HAP-1 (cell line): ENCODE data around the gene GNB1L.
"Not testable (repeated sequence)": the region's sequence is repeated elsewhere in the genome, so short reads cannot be mapped to it uniquely, and the experiment has no call there.

ENCODE experiments used
- DNase-seq, 2 experiments: peaks; one replicate each; pipeline ENCODE4 v3.0.0-alpha.2; 2016 to 2020; ENCODE audit warnings: low spot score in 2 of 2
- H3K27me3 ChIP-seq: fragments of 250-450 bp; sonication (Bioruptor Pico); 2 replicates; pipeline ENCODE4 v1.5.1; 2020; ENCODE audit warnings: low read depth, mild to moderate bottlenecking, moderate library complexity
- H3K36me3 ChIP-seq: fragments of 250-450 bp; sonication (Bioruptor Pico); replicated peaks from 2 replicates; pipeline ENCODE4 v1.5.1; 2020; ENCODE audit warnings: mild to moderate bottlenecking
- H3K4me1 ChIP-seq: fragments of 250-450 bp; sonication (Bioruptor Pico); 2 replicates; pipeline ENCODE4 v1.5.1; 2020; ENCODE audit warnings: mild to moderate bottlenecking
- H3K4me3 ChIP-seq: fragments of 250-450 bp; sonication (Bioruptor Pico); 2 replicates; pipeline ENCODE4 v1.5.1; 2020; ENCODE audit warnings: mild to moderate bottlenecking, moderate library complexity
- H3K9me3 ChIP-seq: fragments of 250-450 bp; sonication (Bioruptor Pico); 2 replicates; pipeline ENCODE4 v1.5.1; 2020; ENCODE audit warnings: mild to moderate bottlenecking, moderate library complexity
- in situ Hi-C: fragments of 300-500 bp; cut with MboI; formaldehyde crosslinking; loops from 3 replicates; pipeline ENCODE4 v1.14.3; 2020; ENCODE audit warnings: low sequenced_read_pairs, inconsistent platforms, mixed read lengths

Gene GNB1L

DNA sequence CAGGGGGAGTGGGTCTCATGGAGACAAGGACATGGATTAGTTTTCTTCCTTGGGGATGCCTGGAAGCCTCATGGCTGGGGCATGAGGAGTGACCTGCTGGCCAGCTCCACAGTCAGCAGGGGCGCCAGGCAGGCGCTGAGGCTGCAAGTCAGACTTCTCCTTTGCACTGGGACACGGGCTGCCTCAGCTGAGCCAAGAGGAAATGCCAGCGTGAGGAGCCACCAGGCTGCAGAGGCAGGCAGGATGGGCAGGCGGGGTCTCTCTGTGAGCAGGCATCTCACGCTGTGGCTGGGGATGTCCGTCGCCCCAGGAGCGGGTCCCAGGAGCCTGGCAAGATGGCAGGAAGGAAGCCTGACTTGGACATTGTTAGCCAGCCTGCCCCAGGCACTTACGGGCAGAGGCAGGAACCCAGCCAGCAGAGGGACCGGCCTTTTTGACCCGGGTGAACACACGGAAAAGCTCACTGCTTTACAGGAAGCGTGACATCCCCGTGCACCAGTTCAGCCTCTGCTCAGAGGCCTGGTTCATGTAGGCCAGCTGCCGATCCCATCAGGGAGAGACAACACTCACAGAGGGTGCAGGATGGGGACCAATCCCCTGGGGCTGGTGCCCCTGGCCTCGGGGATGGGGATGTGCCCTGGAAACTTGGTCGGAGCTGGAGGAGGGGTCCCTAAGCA lies 10.2 kb downstream of the GNB1L start:
- Histone ChIP-seq H3K27me3 (no peaks in the 10 kb centered on the region), H3K4me1 (peaks cover 3% of the 10 kb centered on the region; the same call in 1 of the 2 replicates), H3K9me3 (no peaks in the 10 kb centered on the region), H3K4me3 (no peak overlapping the region), H3K36me3 (peaks cover 3% of the 10 kb centered on the region)
- no peak for DNase-seq
- in situ Hi-C loops, result no loop called here

- Histone ChIP-seq H3K36me3 (no peaks in the 10 kb centered on the region; the same call in none of the 2 replicates), H3K27me3 (no peaks in the 10 kb centered on the region), H3K9me3 (no peaks in the 10 kb centered on the region), H3K4me1 (peaks cover 3% of the 10 kb centered on the region; the same call in 1 of the 2 replicates), H3K4me3 (no peak overlapping the region)
- DNase-seq, result no peak
- in situ Hi-C loops, result no loop called here
Observed at GRCh38 chr22:19843857-19844376, 10.8 kb downstream of the GNB1L start.

DNA sequence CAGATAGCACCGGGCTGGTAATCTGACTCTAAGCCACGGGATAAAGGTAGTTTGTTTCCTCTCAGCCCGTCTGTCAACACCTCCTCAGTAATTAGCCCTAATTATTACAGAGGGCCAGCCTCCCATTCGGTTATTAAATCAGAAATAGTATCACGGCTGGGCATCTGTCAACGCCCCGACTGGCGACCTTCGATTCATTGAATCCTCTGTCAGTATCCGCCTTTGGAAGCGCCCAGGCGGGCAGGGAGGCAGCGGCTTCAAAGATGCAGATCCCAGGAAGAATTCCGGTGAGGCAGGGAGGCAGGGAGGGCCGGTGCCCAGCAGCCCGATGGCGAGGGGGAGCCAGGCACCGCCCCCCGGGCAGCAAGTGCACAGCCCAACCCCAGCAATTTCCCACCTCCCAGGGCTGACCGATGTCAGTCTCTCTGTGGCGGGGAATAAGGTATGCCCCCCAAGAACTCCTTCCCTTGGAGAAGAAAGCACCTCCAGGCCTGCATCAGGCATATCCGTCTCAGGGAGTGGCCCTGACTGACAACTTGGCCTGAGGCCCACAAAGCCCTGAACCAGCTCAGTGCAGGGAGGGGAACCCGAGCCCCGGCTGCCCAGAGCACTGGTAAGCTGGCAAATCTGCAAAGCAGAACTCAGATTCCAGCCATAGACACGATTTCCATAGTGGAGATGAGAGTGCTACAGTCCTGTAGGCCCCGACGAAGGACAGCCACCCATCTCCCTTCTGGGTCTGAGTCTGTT lies 11.4 kb downstream of the GNB1L start:
- in situ Hi-C loops, result no loop called here
- Histone ChIP-seq H3K4me1 (peaks cover 3% of the 10 kb centered on the region; the same call in 1 of the 2 replicates), H3K27me3 (no peaks in the 10 kb centered on the region), H3K36me3 (no peaks in the 10 kb centered on the region; the same call in none of the 2 replicates), H3K4me3 (no peak overlapping the region), H3K9me3 (no peaks in the 10 kb centered on the region)
- DNase-seq, result peak; percentile 11 to 58

DNA sequence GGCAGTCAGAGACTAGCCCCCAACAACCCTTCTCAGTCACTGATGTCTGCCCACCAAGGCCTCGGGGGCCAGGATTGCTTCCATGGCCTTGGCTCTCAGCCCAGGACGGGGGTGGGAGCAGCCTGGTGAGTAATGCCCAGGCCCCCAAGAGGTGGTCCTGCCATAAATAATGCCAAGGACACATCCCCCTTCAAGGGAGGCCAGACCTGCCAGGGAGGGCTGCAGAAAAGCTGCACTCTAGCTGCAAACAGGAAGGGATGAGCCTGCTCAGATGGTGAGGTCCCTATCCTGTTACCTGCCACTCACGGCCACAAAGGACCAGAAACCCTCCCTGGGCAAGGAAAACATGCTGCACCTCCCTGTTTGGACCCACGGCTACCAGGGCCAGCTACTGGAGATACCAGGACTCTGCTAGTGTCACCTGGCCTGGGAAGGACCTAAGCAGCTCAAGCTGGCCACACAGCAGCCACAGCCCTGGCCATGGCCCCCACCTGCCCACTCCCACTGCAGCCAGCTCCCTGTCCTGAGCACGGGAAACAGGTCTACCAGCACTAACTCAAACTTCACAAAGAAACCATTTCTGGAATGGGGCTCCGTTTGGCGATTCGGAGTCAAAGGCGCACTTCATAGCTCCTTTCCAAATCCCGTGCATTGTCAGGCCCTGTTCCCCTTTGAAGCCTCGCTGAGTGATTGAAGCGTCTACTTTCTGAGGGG lies 12.1 kb downstream of the GNB1L start:
- no peaks in the 10 kb centered on the region for H3K27me3 ChIP-seq
- no peaks in the 10 kb centered on the region for H3K9me3 ChIP-seq
- H3K4me1 ChIP-seq, result peaks cover 3% of the 10 kb centered on the region; the same call in 1 of the 2 replicates
- no peaks in the 10 kb centered on the region; the same call in none of the 2 replicates for H3K36me3 ChIP-seq
- in situ Hi-C loops, result no loop called here
- DNase-seq, result no peak
- no peak overlapping the region for H3K4me3 ChIP-seq

- DNase-seq, result no peak
- in situ Hi-C loops, result no loop called here
- Histone ChIP-seq H3K27me3 (no peaks in the 10 kb centered on the region), H3K4me3 (no peak overlapping the region), H3K36me3 (no peaks in the 10 kb centered on the region; the same call in none of the 2 replicates), H3K4me1 (peaks cover 3% of the 10 kb centered on the region; the same call in 1 of the 2 replicates), H3K9me3 (no peaks in the 10 kb centered on the region)
Observed at GRCh38 chr22:19841641-19842392, 12.9 kb downstream of the GNB1L start.

- no peak overlapping the region for H3K4me3 ChIP-seq
- H3K9me3 ChIP-seq, result no peaks in the 10 kb centered on the region
- in situ Hi-C loops, result no loop called here
- no peaks in the 10 kb centered on the region for H3K27me3 ChIP-seq
- H3K36me3 ChIP-seq, result no peaks in the 10 kb centered on the region; the same call in none of the 2 replicates
- DNase-seq, result no peak
- H3K4me1 ChIP-seq, result peaks cover 5% of the 10 kb centered on the region
Observed at GRCh38 chr22:19840955-19841640, 13.6 kb downstream of the GNB1L start.

- no peaks in the 10 kb centered on the region for H3K27me3 ChIP-seq
- no peaks in the 10 kb centered on the region; the same call in none of the 2 replicates for H3K36me3 ChIP-seq
- no peak for DNase-seq
- H3K9me3 ChIP-seq, result no peaks in the 10 kb centered on the region
- H3K4me1 ChIP-seq, result peaks cover 5% of the 10 kb centered on the region
- in situ Hi-C loops, result no loop called here
- H3K4me3 ChIP-seq, result no peak overlapping the region
Observed at GRCh38 chr22:19840059-19840458, 14.6 kb downstream of the GNB1L start.

DNA sequence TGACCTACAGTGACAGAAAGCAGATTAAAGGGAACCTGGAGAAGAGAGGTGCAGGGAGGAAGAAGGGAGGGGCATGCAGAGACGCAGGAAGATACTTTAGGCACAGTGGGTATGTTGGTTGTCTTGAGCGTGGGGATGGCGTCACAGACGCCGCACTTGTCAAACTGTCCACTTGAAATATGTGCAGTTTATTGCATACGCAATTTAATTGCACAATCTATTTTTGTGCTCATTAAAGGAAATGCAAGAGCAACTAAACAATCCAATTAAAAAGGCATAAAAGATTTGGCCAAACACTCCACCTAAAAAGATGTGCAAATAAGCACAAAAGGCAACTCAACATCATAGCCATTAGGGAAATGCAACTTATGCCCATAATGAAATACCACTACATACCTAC lies 16.8 kb downstream of the GNB1L start:
- Histone ChIP-seq H3K36me3 (no peaks in the 10 kb centered on the region; the same call in none of the 2 replicates), H3K27me3 (no peaks in the 10 kb centered on the region), H3K4me3 (no peak overlapping the region), H3K9me3 (no peaks in the 10 kb centered on the region), H3K4me1 (peaks cover 5% of the 10 kb centered on the region)
- DNase-seq, result no peak
- in situ Hi-C loops, result loop anchor here (10.0 kb wide), 1 partner anchor 63 kb away; no protein-coding TSS in a partner anchor

GRCh38 chr22:19836512-19836911 lies 18.2 kb downstream of the GNB1L start:
- no peaks in the 10 kb centered on the region for H3K27me3 ChIP-seq
- H3K4me1 ChIP-seq, result peaks cover 2% of the 10 kb centered on the region; the same call in 1 of the 2 replicates
- no peak for DNase-seq
- in situ Hi-C loops, result loop anchor here (10.0 kb wide), 1 partner anchor 62 kb away; no protein-coding TSS in a partner anchor
- H3K4me3 ChIP-seq, result no peak overlapping the region
- no peaks in the 10 kb centered on the region; the same call in none of the 2 replicates for H3K36me3 ChIP-seq
- H3K9me3 ChIP-seq, result no peaks in the 10 kb centered on the region

GRCh38 chr22:19834599-19834998 lies 20.1 kb downstream of the GNB1L start:
- no peak overlapping the region for H3K4me3 ChIP-seq
- H3K4me1 ChIP-seq, result peaks cover 2% of the 10 kb centered on the region; the same call in 1 of the 2 replicates
- H3K36me3 ChIP-seq, result no peaks in the 10 kb centered on the region; the same call in none of the 2 replicates
- H3K9me3 ChIP-seq, result no peaks in the 10 kb centered on the region
- no peaks in the 10 kb centered on the region for H3K27me3 ChIP-seq
- DNase-seq, result no peak
- in situ Hi-C loops, result loop anchor here (10.0 kb wide), 1 partner anchor 60 kb away; no protein-coding TSS in a partner anchor

- H3K4me3 ChIP-seq, H3K4me1 ChIP-seq, H3K36me3 ChIP-seq, DNase-seq, H3K27me3 ChIP-seq, H3K9me3 ChIP-seq: not testable (repeated sequence)
- in situ Hi-C loops, result loop anchor here (10.0 kb wide), 1 partner anchor 59 kb away; no protein-coding TSS in a partner anchor
Observed at GRCh38 chr22:19833327-19833726, 21.3 kb downstream of the GNB1L start.

DNA sequence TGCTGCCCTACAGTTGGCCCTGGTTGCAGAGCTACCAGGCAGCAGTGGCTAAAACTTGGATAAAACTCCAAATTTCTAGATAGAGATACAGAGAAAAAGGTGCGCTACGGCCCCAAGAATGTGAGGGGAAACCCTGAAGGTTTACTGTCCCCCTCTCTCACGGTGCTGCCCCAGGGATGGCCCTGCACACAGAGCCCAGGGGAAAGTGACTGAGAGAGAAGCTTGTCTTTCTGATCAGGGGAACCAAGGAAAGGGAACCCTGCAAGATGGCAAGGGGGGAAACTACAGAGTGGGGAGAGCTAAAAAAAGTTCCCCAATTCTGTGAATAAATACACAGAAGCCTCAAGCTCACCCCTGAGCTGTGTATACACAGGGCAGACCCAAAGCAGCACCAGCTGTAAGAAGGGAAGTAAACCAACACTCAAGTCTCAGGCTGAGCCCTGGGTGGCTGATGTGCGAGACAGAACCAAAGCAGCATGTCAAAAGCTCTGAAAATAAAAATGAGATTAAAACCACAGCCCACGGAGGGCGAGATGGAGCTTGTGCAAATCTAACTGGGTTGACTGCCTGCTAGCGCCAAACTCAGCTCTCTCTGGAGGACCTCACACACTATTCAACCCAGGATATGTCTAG lies 22.1 kb downstream of the GNB1L start:
- Histone ChIP-seq H3K4me3 (no peak overlapping the region), H3K9me3 (no peaks in the 10 kb centered on the region), H3K27me3 (no peaks in the 10 kb centered on the region), H3K4me1 (peaks cover 2% of the 10 kb centered on the region; the same call in 1 of the 2 replicates), H3K36me3 (no peaks in the 10 kb centered on the region; the same call in none of the 2 replicates)
- in situ Hi-C loops, result loop anchor here (10.0 kb wide), 1 partner anchor 58 kb away; no protein-coding TSS in a partner anchor
- no peak for DNase-seq
